ENCODE measurements around the gene RNU6-9. TPM values are rescaled to one million over a fixed set of nuclear protein-coding genes. Genes with fewer than 3 reads are reported as not detected.
"Not testable (repeated sequence)": the region's sequence is repeated elsewhere in the genome, so short reads cannot be mapped to it uniquely, and the experiment has no call there.

The RNU6-9 gene
- total and polyA plus RNA-seq, 12 donors, result not detected

- Histone ChIP-seq H3K4me3 (no peak overlapping the region), H3K36me3 (no peaks in the 10 kb centered on the region), H3K27ac (no peak overlapping the region), H3K27me3 (peaks cover 9 to 71% (median 58%) of the 10 kb centered on the region in 7 donors), H3K4me1 (peaks cover 15 to 37% (median 19%) of the 10 kb centered on the region in 9 donors), H3K9me3 (no peaks in the 10 kb centered on the region)
- DNase-seq, result no peak
- intact Hi-C loops (cut with DNase I), result no loop called here
- no peak for TF ChIP-seq CTCF (IDR thresholded peaks at IDR 0.05)
- ATAC-seq, result no peak
- WGBS, 2 donors, result 77 to 79% methylated on average over 32 to 37 of the region's 37 CpGs
Measured at GRCh38 chr19:845707-846521, 47.4 kb upstream of the RNU6-9 start.

- Histone ChIP-seq H3K9me3 (no peaks in the 10 kb centered on the region), H3K36me3 (no peaks in the 10 kb centered on the region), H3K27me3 (peaks cover 5 to 73% (median 60%) of the 10 kb centered on the region in 7 donors), H3K27ac (peak overlapping the region in 5 of 10 donors; percentile 8 to 60 (median 22)), H3K4me1 (peaks cover 11 to 40% (median 17%) of the 10 kb centered on the region in 9 donors), H3K4me3 (no peak overlapping the region)
- TF ChIP-seq CTCF (IDR thresholded peaks at IDR 0.05), result no peak
- DNase-seq, result peak in 1 of 2 donors; percentile 44
- WGBS, 2 donors, result 49 to 58% methylated on average over 12 of the region's 12 CpGs
- intact Hi-C loops (cut with DNase I), result no loop called here
- ATAC-seq, result peak in 3 of 8 donors; percentile 1 to 16 (median 3)
Measured at GRCh38 chr19:848386-848921, 44.8 kb upstream of the RNU6-9 start.

GRCh38 chr19:849195-849594, 44.1 kb upstream of the RNU6-9 start:
- DNase-seq; H3K9me3 ChIP-seq; H3K36me3 ChIP-seq; ATAC-seq; intact Hi-C loops (cut with DNase I); H3K4me3 ChIP-seq: not testable (repeated sequence)
- peaks cover 0 to 67% (median 54%) of the 10 kb centered on the region in 7 donors for H3K27me3 ChIP-seq
- WGBS, 2 donors, result 87 to 90% methylated on average over 8 of the region's 8 CpGs
- H3K27ac ChIP-seq, result peak overlapping the region in 2 of 10 donors; percentile 9 to 60
- peaks cover 7 to 34% (median 13%) of the 10 kb centered on the region in 9 donors for H3K4me1 ChIP-seq

- peaks cover 0 to 59% (median 52%) of the 10 kb centered on the region in 7 donors for H3K27me3 ChIP-seq
- peaks cover 7 to 34% (median 13%) of the 10 kb centered on the region in 9 donors for H3K4me1 ChIP-seq
- TF ChIP-seq CTCF (IDR thresholded peaks at IDR 0.05), result no peak
- 19 to 20% methylated on average over 27 to 28 of the region's 28 CpGs for WGBS, 2 donors
- intact Hi-C loops (cut with DNase I), result loop anchor here in 3 of 10 donors (10.0 kb wide), 3 partner anchors 56 to 134 kb away; partner anchors contain the start of genes PTBP1 (in 1 of the 3) and WDR18 (in 1 of the 3)
- DNase-seq (peak; percentile 90 to 92), ATAC-seq (peak; percentile 85 to 93 (median 90))
- H3K36me3 ChIP-seq, result no peaks in the 10 kb centered on the region
- H3K27ac ChIP-seq, result peak overlapping the region; percentile 60 to 84 (median 79)
- H3K9me3 ChIP-seq, result no peaks in the 10 kb centered on the region
- peak overlapping the region in 6 of 10 donors; percentile 0 to 21 (median 8) for H3K4me3 ChIP-seq
Measured at GRCh38 chr19:850221-850978, 42.9 kb upstream of the RNU6-9 start.

Measured in heart right ventricle (tissue), 16 donors.